Natural killer cell treated with Interleukin-12 subunit alpha and Interleukin-12 subunit beta and Interleukin-15 and Interleukin-18, amount 100 ng/mL, for 72 hours (primary cell): ENCODE measurements around the gene KLHDC2. TPM values are rescaled to one million over a fixed set of nuclear protein-coding genes. Genes with fewer than 3 reads are reported as not detected.
"Not testable (repeated sequence)": the region's sequence is repeated elsewhere in the genome, so short reads cannot be mapped to it uniquely, and the experiment has no call there.

ENCODE experiments used
- ATAC-seq, 2 donors: fragments of 150-1000 bp; cut with Tn5 transposase in 1 of 2; sonication (Bioruptor Pico), chemical (Tn5 transposase) in 1 of 2; 2 replicates each; pipeline ENCODE4 v1.10.0; 2021
- DNase-seq: peaks from one replicate; pipeline ENCODE4 v3.0.0; 2022; ENCODE audit warnings: low spot score
- H3K27ac Mint-ChIP-seq, 2 donors: 1 replicate in 1 of 2; 2 replicates in 1 of 2; pipeline ENCODE4 v1.8.0; 2022; ENCODE audit warnings: mixed read lengths in 2 of 2, mild to moderate bottlenecking in 1 of 2, moderate library complexity in 1 of 2
- H3K27me3 Mint-ChIP-seq, 2 donors: 1 replicate in 1 of 2; 2 replicates in 1 of 2; pipeline ENCODE4 v1.8.0; 2022; ENCODE audit warnings: mixed read lengths in 2 of 2
- H3K36me3 Mint-ChIP-seq: one replicate; pipeline ENCODE4 v1.8.0; 2022; ENCODE audit warnings: mixed read lengths
- H3K4me1 Mint-ChIP-seq, 2 donors: 1 replicate in 1 of 2; 2 replicates in 1 of 2; pipeline ENCODE4 v1.8.0; 2022; ENCODE audit warnings: low read depth in 2 of 2, mixed read lengths in 2 of 2, mild to moderate bottlenecking in 1 of 2
- H3K4me3 Mint-ChIP-seq: one replicate; pipeline ENCODE4 v1.8.0; 2022; ENCODE audit warnings: mixed read lengths
- H3K9me3 Mint-ChIP-seq: 2 replicates; pipeline ENCODE4 v1.8.0; 2022; ENCODE audit warnings: mixed read lengths
- total RNA-seq, 2 donors: library from RNA; stranded (reverse); gene quantifications; one replicate each; pipeline ENCODE4 v1.2.3, GENCODE V29; 2022

The KLHDC2 gene
- total RNA-seq = 10 to 100 TPM; 17.2 to 17.8 TPM

- DNase-seq = peak; percentile 96
- Mint-ChIP-seq H3K4me3 (peak within 1 kb of the TSS; percentile 97), H3K27me3 (no peaks in the 10 kb centered on the region), H3K27ac (peak within 1 kb of the TSS; percentile 89 to 96), H3K4me1 (peaks cover 17 to 41% of the 10 kb centered on the region in 2 donors), H3K9me3 (no peaks in the 10 kb centered on the region), H3K36me3 (no peaks in the 10 kb centered on the region)
- peak; percentile 94 to 96 for ATAC-seq
Observed at GRCh38 chr14:49767571-49768300, at the start of gene KLHDC2. Gene KLHDC2, plus strand, starts transcription at chr14:49768153. Its CDS starts 316 bp downstream, at chr14:49768469.

DNA sequence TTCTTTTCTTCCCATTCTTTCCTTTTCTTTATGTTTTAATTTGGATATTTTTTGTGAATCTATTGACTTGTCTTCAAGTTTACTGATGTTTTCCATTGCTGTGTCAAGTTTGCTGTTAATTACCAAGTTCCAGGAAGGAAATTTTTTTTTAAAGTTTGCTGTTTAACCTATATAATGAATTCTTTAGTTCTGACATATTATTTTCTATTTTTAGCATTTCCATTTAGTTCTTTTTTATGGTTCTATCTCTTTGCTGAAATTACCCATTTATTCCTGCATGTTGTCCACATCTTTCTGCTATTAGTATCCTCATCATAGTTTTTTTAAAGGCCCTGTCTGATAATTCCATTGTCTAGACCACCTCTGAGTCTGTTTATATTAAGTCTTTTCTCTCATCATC is 47.2 kb upstream of the KLHDC2 start:
- Mint-ChIP-seq H3K4me3 (no peak overlapping the region), H3K27ac (no peak overlapping the region), H3K27me3 (no peaks in the 10 kb centered on the region), H3K36me3 (peaks cover 20% of the 10 kb centered on the region), H3K9me3 (no peaks in the 10 kb centered on the region), H3K4me1 (no peaks in the 10 kb centered on the region)
- DNase-seq (no peak), ATAC-seq (no peak)

DNA sequence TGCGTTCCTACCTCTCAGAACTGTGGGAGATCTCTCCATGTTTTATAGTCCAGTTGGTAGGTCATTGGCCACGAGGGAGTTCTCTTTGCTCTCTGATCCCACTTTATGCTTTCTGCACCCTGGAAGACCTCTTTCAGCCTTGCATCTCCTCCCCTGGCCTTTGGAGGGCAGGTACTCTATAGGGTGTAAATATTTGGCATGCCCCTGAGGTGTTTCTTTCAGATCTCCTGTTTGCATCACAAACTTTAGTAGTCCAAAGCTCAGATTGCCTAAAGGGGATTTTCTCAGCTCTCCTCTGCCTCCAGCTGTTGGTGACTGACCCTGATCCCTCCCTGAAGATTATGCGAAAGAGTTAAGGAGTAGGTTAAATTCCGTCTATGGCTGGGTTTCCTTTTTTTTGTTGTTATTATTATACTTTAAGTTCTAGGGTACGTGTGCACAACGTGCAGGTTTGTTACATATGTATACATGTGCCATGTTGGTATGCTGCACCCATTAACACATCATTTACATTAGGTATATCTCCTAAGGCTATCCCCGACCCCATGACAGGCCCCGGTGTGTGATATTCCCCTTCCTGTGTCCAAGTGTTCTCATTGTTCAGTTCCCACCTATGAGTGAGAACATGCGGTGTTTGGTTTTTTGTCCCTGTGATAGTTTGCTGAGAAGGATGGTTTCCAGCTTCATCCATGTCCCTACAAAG is 46.1 kb upstream of the KLHDC2 start:
- not testable (repeated sequence) for H3K27ac Mint-ChIP-seq

GRCh38 chr14:49727171-49727570 is 40.8 kb upstream of the KLHDC2 start:
- Mint-ChIP-seq H3K27me3 (no peaks in the 10 kb centered on the region), H3K36me3 (peaks cover 1% of the 10 kb centered on the region), H3K4me3 (no peak overlapping the region), H3K4me1 (no peaks in the 10 kb centered on the region), H3K27ac (no peak overlapping the region), H3K9me3 (no peaks in the 10 kb centered on the region)
- no peak for DNase-seq
- ATAC-seq = no peak

More for the DNA sequence above, 46.1 kb upstream of the KLHDC2 start:
- H3K27me3 Mint-ChIP-seq, H3K9me3 Mint-ChIP-seq, ATAC-seq, H3K4me1 Mint-ChIP-seq, H3K4me3 Mint-ChIP-seq, DNase-seq: not testable (repeated sequence)
- peaks cover 20% of the 10 kb centered on the region for H3K36me3 Mint-ChIP-seq

DNA sequence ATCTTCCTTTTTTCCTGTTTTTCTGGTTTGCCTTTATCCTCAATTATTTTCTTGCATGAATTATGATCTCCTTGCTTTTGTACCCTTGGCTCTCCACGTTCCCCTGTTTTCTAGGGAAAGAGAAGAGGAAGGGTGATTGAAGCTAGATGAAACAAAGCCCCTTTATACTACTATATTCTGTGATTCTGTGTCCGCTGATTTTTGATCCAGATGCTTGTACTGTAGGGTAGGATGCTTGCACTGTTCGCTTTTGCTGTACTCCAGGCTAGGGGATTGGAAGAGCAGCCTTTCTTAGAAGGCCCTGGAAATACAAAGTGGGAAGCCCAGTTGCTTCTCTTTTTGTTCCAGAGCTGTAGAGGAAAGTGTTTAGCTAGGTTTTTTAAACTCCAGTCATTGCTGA is 35.1 kb upstream of the KLHDC2 start:
- ATAC-seq = no peak
- no peak overlapping the region for H3K4me3 Mint-ChIP-seq
- H3K27me3 Mint-ChIP-seq = no peaks in the 10 kb centered on the region
- no peaks in the 10 kb centered on the region for H3K36me3 Mint-ChIP-seq
- no peak overlapping the region for H3K27ac Mint-ChIP-seq
- H3K9me3 Mint-ChIP-seq = no peaks in the 10 kb centered on the region
- no peak for DNase-seq
- no peaks in the 10 kb centered on the region for H3K4me1 Mint-ChIP-seq

DNA sequence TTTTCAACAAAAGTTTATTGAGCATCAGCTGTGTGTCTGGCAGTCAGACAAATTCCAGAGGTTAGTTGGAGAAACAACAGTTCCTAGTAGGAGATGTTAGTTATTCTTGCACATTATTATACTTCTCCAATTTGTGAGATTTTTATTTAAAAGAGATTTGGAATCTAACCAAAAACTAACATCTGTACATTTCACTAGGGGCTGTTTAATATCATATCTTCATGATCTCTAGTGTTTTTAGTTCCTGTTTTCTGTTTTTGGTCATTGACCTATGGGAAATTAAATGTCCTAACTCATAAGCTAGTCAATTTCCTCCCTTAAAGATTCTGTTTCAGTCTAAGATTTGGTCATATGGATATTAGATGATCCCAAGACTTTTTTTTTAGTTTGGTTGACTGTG is 34.1 kb upstream of the KLHDC2 start:
- no peaks in the 10 kb centered on the region for H3K27me3 Mint-ChIP-seq
- no peaks in the 10 kb centered on the region for H3K36me3 Mint-ChIP-seq
- H3K4me1 Mint-ChIP-seq = no peaks in the 10 kb centered on the region
- no peak overlapping the region for H3K4me3 Mint-ChIP-seq
- ATAC-seq (no peak), DNase-seq (no peak)
- H3K9me3 Mint-ChIP-seq = no peaks in the 10 kb centered on the region
- no peak overlapping the region for H3K27ac Mint-ChIP-seq

DNA sequence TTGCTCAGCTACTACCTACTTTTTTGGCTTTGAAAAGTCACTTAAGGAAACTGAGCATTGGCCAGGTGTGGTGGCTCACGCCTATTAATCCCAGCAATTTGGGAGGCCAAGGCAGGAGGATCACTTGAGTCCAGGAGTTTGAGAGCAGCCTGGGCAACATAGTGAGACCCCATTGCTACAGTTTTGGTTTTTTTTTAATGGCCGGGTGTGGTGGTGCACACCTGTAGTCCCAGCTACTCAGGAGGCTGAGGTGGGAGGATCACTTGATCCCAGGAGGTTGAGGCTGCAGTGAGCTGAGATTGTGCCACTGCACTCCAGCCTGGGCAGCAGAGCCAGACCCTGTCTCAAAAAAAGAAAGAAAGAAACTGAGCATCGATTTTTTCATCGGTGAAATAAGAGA is 32.3 kb upstream of the KLHDC2 start:
- ATAC-seq, DNase-seq, H3K9me3 Mint-ChIP-seq, H3K27me3 Mint-ChIP-seq, H3K27ac Mint-ChIP-seq, H3K4me3 Mint-ChIP-seq, H3K4me1 Mint-ChIP-seq, H3K36me3 Mint-ChIP-seq: not testable (repeated sequence)

DNA sequence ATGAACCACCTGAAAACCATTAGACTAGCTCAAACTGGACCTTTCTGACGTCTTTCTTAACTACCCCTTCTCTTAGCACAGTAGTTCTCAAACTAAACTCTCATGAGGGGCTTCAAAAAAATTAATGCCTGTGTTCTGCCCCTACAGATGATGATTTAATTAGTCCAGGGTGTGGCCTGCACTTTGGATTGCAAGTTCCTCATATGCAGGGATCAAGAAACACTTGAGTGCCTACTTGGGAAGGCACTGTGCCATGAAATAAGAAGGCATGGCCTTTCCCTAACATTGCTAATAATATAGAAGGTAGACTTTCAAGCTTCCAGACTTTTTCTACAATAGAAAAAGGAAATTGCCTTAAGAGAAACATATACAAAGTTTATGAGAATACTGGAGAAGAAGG is 22.8 kb upstream of the KLHDC2 start:
- H3K27me3 Mint-ChIP-seq = no peaks in the 10 kb centered on the region
- no peak overlapping the region for H3K27ac Mint-ChIP-seq
- ATAC-seq (no peak), DNase-seq (no peak)
- H3K36me3 Mint-ChIP-seq = peaks cover 8% of the 10 kb centered on the region
- H3K9me3 Mint-ChIP-seq = no peaks in the 10 kb centered on the region
- H3K4me1 Mint-ChIP-seq = no peaks in the 10 kb centered on the region
- no peak overlapping the region for H3K4me3 Mint-ChIP-seq

GRCh38 chr14:49746476-49746875 is 21.5 kb upstream of the KLHDC2 start:
- H3K27ac Mint-ChIP-seq, H3K27me3 Mint-ChIP-seq, ATAC-seq, DNase-seq, H3K9me3 Mint-ChIP-seq, H3K4me3 Mint-ChIP-seq, H3K36me3 Mint-ChIP-seq, H3K4me1 Mint-ChIP-seq: not testable (repeated sequence)

- Mint-ChIP-seq H3K27me3 (no peaks in the 10 kb centered on the region), H3K27ac (no peak overlapping the region), H3K9me3 (no peaks in the 10 kb centered on the region), H3K4me3 (no peak overlapping the region), H3K36me3 (no peaks in the 10 kb centered on the region), H3K4me1 (no peaks in the 10 kb centered on the region)
- no peak for ATAC-seq
- DNase-seq = no peak
Observed at GRCh38 chr14:49754570-49755097, 13.3 kb upstream of the KLHDC2 start.

- no peak for ATAC-seq
- DNase-seq = no peak
- Mint-ChIP-seq H3K4me1 (no peaks in the 10 kb centered on the region), H3K9me3 (no peaks in the 10 kb centered on the region), H3K4me3 (no peak overlapping the region), H3K27ac (no peak overlapping the region), H3K36me3 (no peaks in the 10 kb centered on the region), H3K27me3 (peaks cover 0 to 2% of the 10 kb centered on the region in 2 donors)
Observed at GRCh38 chr14:49755378-49755777, 12.6 kb upstream of the KLHDC2 start.

- Mint-ChIP-seq H3K4me3 (no peak overlapping the region), H3K4me1 (peaks cover 4% of the 10 kb centered on the region in 2 donors), H3K9me3 (no peaks in the 10 kb centered on the region), H3K27me3 (peaks cover 0 to 2% of the 10 kb centered on the region in 2 donors), H3K36me3 (no peaks in the 10 kb centered on the region), H3K27ac (peak overlapping the region in 1 of 2 donors; percentile 11)
- ATAC-seq (no peak), DNase-seq (no peak)
Observed at GRCh38 chr14:49761839-49762551, 6.0 kb upstream of the KLHDC2 start.

DNA sequence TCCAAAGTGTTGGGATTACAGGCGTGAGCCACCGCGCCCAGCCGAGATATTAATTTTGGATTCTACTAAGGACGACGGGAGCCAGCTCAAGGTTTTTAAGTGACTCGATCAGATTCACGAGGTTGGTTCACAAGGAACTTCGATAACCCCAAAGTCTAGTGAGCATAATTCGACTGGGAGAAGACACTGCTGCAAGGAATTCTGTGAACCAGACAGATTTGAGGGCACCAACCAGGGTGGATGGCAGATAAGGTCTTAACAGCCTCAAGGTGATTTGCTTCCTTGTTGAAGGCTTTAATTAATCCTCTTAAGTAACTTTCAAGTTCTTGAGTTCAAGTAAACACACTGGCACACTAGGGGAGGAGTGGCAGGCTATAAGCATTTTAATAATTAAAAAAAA is 1.1 kb upstream of the KLHDC2 start:
- H3K9me3 Mint-ChIP-seq = no peaks in the 10 kb centered on the region
- DNase-seq (no peak), ATAC-seq (no peak)
- H3K36me3 Mint-ChIP-seq = no peaks in the 10 kb centered on the region
- peak overlapping the region; percentile 89 to 96 for H3K27ac Mint-ChIP-seq
- no peaks in the 10 kb centered on the region for H3K27me3 Mint-ChIP-seq
- H3K4me1 Mint-ChIP-seq = peaks cover 17 to 41% of the 10 kb centered on the region in 2 donors
- peak overlapping the region; percentile 86 for H3K4me3 Mint-ChIP-seq

GRCh38 chr14:49767270-49767570 is 733 bp upstream of the KLHDC2 start:
- peak overlapping the region; percentile 86 for H3K4me3 Mint-ChIP-seq
- no peak for DNase-seq
- ATAC-seq = no peak
- peaks cover 17 to 41% of the 10 kb centered on the region in 2 donors for H3K4me1 Mint-ChIP-seq
- H3K36me3 Mint-ChIP-seq = no peaks in the 10 kb centered on the region
- H3K27ac Mint-ChIP-seq = peak overlapping the region; percentile 89 to 96
- H3K9me3 Mint-ChIP-seq = no peaks in the 10 kb centered on the region
- no peaks in the 10 kb centered on the region for H3K27me3 Mint-ChIP-seq
